K562 (cell line): Measurements from ENCODE around the gene ENO2. TPM values are rescaled to one million over a fixed set of nuclear protein-coding genes. Genes with fewer than 3 reads are reported as not detected.
A peak's percentile ranks its signal among the peaks of the same experiment; 100 is the strongest.

Source experiments
- MYBL2 ChIP-seq, 2 experiments: fragments of 450-650 bp in 1 of 2; sonication (generic) in 1 of 2; formaldehyde crosslinking in 1 of 2; IDR thresholded peaks; 2 replicates each; pipeline versions ENCODE4 v1.6.1 to v1.8.1; 2017 to 2022; ENCODE audit warnings: borderline replicate concordance in 1 of 2, inconsistent platforms in 1 of 2, low read depth in 1 of 2, mild to moderate bottlenecking in 1 of 2, missing genetic modification reagents in 1 of 2, moderate library complexity in 1 of 2
- polyA plus RNA-seq, 8 experiments: library from polyadenylated mRNA; depleted of rRNA in 4 of 8; stranded (reverse) in 5 of 8; unstranded in 3 of 8; fragments of >200 nt; fragmentation: Nextera tagmentation in 2 of 8; fragmentation: Illumina TruSeq in 1 of 8; extraction: Ambion mirVana in 2 of 8; extraction: Trizol in 1 of 8; gene quantifications; 2 replicates each; pipeline versions ENCODE4 v1.2.1 to v1.2.3, GENCODE V29; 2011 to 2014; ENCODE audit warnings: inconsistent platforms in 1 of 8, missing spikeins in 1 of 8
- total RNA-seq, 7 experiments: library from RNA; depleted of rRNA in 6 of 7; stranded (reverse); fragments of >200 nt in 6 of 7; fragmentation: Illumina TruSeq in 2 of 7; extraction: Trizol in 2 of 7; gene quantifications; 2 replicates each; pipeline versions ENCODE4 v1.2.1 to v1.2.3, GENCODE V29; 2011 to 2021; ENCODE audit warnings: low replicate concordance in 1 of 7
- TF ChIP-seq, protein P1 (sequence below): fragments of 250-450 bp; sonication (Bioruptor Pico); IDR thresholded peaks from 2 replicates; pipeline ENCODE4 v1.4.0; 2020; ENCODE audit warnings: mild to moderate bottlenecking
- TF ChIP-seq, protein P2 (sequence below): fragments of 200-800 bp; sonication (Bioruptor generic); IDR thresholded peaks from 2 replicates; pipeline ENCODE4 v1.6.1; 2017; ENCODE audit warnings: missing genetic modification characterization, missing compliant biosample characterization

Gene ENO2
- total and polyA plus RNA-seq, 9 of the 15 experiments (the other 6 are each of a cell fraction or from before 2014, with no cell fraction given) = 10.9 to 43.3 (median 21.0) TPM

DNA sequence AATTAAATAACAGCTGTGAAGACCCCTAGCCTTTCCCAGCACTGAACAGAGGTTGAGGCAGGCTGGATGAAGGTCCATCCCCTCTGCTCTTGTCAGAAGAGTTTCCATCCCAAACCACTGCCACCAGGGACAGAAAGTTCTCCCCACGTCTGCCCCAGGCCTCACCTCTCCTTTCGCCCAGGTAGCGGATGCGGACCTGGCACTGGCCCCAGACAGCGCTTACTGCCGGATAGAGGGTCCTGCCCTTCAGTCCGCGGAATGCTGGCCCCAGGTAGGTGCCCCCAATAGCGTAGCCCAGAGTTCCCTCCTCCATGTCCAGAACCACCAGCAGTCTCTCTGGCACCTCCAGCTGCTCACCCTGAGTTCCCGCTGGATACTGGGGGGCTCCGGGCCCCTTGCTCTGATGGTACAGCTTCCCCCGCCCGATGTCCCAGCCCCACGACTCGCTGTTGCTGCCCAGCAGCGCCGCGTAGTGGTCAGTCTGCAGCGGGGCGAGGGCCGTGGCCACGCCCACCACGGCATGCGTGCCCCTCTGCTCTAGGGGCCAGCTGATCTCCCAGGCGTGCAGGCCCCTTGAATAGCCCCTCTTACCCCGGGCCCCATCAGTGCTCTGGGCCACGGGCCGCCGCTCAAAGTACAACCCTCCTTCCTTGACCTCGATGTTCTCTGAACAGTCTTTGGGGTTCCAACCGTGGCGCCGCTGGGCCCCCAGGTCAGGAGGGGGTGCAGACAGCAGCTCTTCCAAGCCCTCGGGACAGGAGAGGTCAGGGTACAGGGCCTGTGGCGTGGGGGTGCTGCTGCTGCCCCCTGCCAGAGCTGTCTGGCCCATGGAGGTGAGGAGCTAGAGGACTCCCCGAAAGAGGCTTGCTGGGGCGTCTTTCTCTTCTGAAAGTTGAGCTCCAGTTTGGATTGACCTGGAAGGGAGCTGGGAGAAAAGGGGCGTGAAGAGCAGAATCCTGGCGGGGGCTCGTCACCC is 42.0 kb upstream of the ENO2 start (continued):
- TF ChIP-seq, protein P1, sequence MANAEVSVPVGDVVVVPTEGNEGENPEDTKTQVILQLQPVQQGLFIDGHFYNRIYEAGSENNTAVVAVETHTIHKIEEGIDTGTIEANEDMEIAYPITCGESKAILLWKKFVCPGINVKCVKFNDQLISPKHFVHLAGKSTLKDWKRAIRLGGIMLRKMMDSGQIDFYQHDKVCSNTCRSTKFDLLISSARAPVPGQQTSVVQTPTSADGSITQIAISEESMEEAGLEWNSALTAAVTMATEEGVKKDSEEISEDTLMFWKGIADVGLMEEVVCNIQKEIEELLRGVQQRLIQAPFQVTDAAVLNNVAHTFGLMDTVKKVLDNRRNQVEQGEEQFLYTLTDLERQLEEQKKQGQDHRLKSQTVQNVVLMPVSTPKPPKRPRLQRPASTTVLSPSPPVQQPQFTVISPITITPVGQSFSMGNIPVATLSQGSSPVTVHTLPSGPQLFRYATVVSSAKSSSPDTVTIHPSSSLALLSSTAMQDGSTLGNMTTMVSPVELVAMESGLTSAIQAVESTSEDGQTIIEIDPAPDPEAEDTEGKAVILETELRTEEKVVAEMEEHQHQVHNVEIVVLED (CRISPR knock-in tag) = peak; percentile 47; the same call in 1 of the 2 replicates
- TF ChIP-seq MYBL2 (IDR thresholded peaks at IDR 0.05; ENCODE audit: low read depth) = no peak
- no peak for TF ChIP-seq MYBL2 (CRISPR knock-in tag; IDR thresholded peaks at IDR 0.05; ENCODE audit: borderline replicate concordance)
- TF ChIP-seq, protein P2, sequence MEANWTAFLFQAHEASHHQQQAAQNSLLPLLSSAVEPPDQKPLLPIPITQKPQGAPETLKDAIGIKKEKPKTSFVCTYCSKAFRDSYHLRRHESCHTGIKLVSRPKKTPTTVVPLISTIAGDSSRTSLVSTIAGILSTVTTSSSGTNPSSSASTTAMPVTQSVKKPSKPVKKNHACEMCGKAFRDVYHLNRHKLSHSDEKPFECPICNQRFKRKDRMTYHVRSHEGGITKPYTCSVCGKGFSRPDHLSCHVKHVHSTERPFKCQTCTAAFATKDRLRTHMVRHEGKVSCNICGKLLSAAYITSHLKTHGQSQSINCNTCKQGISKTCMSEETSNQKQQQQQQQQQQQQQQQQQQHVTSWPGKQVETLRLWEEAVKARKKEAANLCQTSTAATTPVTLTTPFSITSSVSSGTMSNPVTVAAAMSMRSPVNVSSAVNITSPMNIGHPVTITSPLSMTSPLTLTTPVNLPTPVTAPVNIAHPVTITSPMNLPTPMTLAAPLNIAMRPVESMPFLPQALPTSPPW = peak; percentile 49
